ENCODE data around the gene CYP4F22. TPM values are rescaled to one million over a fixed set of nuclear protein-coding genes. Genes with fewer than 3 reads are reported as not detected.

Gene CYP4F22
- total RNA-seq, 5 donors from 2014 or later (not counting 1 experiment from before 2014, with no cell fraction given) = 0.73 to 1.6 (median 1.3) TPM

DNA sequence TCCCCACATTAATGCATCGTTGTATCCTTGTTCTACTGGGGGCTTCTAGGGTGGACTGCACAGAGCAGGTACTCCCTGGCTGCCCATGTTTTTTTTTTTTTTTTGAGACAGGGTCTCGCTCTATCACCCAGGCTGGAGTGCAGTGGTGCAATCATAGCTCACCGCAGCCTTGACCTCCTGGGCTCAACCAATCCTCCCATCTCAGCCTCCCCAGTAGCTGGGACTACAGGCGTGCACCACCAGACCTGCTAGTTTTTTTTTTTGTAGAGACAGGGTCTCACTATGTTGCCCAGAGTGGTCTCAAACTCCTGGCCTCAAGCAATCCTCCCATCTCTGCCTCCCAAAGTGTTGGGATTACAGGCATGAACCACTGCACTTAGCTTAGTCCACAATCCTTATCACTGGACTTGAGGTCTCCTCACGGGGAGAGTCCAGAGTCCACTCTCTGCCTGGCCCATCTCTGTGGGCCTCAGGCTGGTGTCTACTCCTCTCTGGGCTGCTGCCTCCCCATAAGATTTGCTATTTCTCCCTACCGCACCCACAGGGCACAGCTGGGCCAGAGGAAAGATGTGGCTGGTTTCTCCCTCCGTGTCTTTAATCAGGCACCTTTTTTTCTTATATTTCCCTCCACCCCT, 56.3 kb downstream of the CYP4F22 start:
- Mint-ChIP-seq H3K27me3 (peaks cover 22 to 41% of the 10 kb centered on the region in 2 donors), H3K36me3 (no peaks in the 10 kb centered on the region), H3K4me3 (no peak overlapping the region), H3K4me1 (no peaks in the 10 kb centered on the region), H3K27ac (no peak overlapping the region), H3K9me3 (no peaks in the 10 kb centered on the region)
- WGBS (ENCODE audit: insufficient coverage) = 63% methylated on average over 4 of the region's 7 CpGs
- no peak for DNase-seq
- POLR2A ChIA-PET = no interaction called here
- no peak overlapping the region for H3K27ac ChIP-seq (ENCODE audit: low read length)
- H3K4me1 ChIP-seq (ENCODE audit: control insufficient read depth in 1 of 2, extremely low read depth in 1 of 2, insufficient read depth in 2 of 2, low read length in 2 of 2) = no peaks in the 10 kb centered on the region
- CTCF ChIA-PET = no interaction called here
- ATAC-seq (replicated peaks in 1 of 4) = no peak
- no peaks in the 10 kb centered on the region for H3K36me3 ChIP-seq (ENCODE audit: control insufficient read depth in 2 of 2, extremely low read depth in 1 of 2, insufficient read depth in 1 of 2, low read length in 1 of 2)
- peaks cover 0 to 58% of the 10 kb centered on the region in 2 experiments for H3K27me3 ChIP-seq (replicated peaks in 1 of 2; ENCODE audit: control insufficient read depth in 2 of 2, extremely low read depth in 1 of 2, insufficient read depth in 2 of 2, low read length in 1 of 2)
- H3K4me3 ChIP-seq (ENCODE audit: control insufficient read depth in 1 of 2, extremely low read depth in 1 of 2, low read length in 1 of 2) = no peak overlapping the region
- H3K9me3 ChIP-seq = no peaks in the 10 kb centered on the region

DNA sequence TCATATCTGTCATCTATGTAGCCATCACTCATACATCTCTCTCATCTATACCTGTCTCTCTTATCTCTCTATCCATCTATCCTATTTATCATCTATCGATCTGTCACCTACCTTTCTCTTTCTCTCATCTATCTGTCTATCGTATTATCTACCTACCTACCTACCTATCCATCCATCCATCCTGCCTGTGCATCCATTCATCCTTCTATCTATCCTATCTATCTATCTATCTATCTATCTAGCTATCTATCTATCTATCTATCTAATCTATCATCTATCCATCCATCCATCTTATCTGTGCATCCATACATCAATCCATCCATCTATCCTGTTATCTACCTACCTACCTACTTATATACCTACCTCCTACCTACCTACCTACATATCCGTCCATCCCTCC, 62.1 kb downstream of the CYP4F22 start:
- no peak overlapping the region for H3K27ac ChIP-seq (ENCODE audit: low read length)
- H3K4me3 Mint-ChIP-seq = no peak overlapping the region
- no peak overlapping the region for H3K4me3 ChIP-seq (ENCODE audit: control insufficient read depth in 1 of 2, extremely low read depth in 1 of 2, low read length in 1 of 2)
- no peaks in the 10 kb centered on the region for H3K36me3 Mint-ChIP-seq
- peaks cover 38 to 50% of the 10 kb centered on the region in 2 donors for H3K27me3 Mint-ChIP-seq
- H3K27me3 ChIP-seq (replicated peaks in 1 of 2; ENCODE audit: control insufficient read depth in 2 of 2, extremely low read depth in 1 of 2, insufficient read depth in 2 of 2, low read length in 1 of 2) = peaks cover 0 to 44% of the 10 kb centered on the region in 2 experiments
- ChIA-PET CTCF (no interaction called here), POLR2A (interaction anchor here in 1 of 2 donors (0.7 kb wide), 1 partner anchor 415 kb away, joined by 4 read pairs; no protein-coding TSS in a partner anchor)
- WGBS (ENCODE audit: insufficient coverage) = 84% methylated on average over 3 of the region's 3 CpGs
- no peaks in the 10 kb centered on the region for H3K9me3 Mint-ChIP-seq
- no peak overlapping the region for H3K27ac Mint-ChIP-seq
- DNase-seq = no peak
- H3K4me1 Mint-ChIP-seq = no peaks in the 10 kb centered on the region
- no peaks in the 10 kb centered on the region for H3K36me3 ChIP-seq (ENCODE audit: control insufficient read depth in 2 of 2, extremely low read depth in 1 of 2, insufficient read depth in 1 of 2, low read length in 1 of 2)
- H3K9me3 ChIP-seq = no peaks in the 10 kb centered on the region
- no peak for ATAC-seq (replicated peaks in 1 of 4)
- no peaks in the 10 kb centered on the region for H3K4me1 ChIP-seq (ENCODE audit: control insufficient read depth in 1 of 2, extremely low read depth in 1 of 2, insufficient read depth in 2 of 2, low read length in 2 of 2)

DNA sequence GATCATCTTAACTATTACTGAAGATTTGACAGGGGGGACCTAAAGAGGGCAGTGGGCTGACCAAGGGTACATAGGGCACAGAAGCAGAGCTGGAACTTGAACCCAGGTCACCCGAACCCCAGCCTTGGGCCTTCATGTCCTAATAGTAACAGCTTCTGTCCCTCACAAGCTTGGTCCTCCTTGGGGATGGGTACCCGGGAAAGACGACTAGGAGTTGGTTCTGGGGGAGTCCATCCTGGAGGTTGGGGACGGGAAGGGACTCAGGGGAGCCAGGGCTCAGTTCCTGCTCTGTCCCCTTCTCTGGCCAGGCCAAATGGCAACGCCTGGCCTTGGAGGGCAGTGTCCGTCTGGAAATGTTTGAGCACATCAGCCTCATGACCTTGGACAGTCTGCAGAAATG, 67.1 kb downstream of the CYP4F22 start:
- Mint-ChIP-seq H3K9me3 (no peaks in the 10 kb centered on the region), H3K27me3 (peaks cover 18 to 22% of the 10 kb centered on the region in 2 donors), H3K27ac (no peak overlapping the region), H3K36me3 (no peaks in the 10 kb centered on the region), H3K4me3 (no peak overlapping the region), H3K4me1 (no peaks in the 10 kb centered on the region)
- H3K27ac ChIP-seq (ENCODE audit: low read length) = no peak overlapping the region
- H3K4me1 ChIP-seq (ENCODE audit: control insufficient read depth in 1 of 2, extremely low read depth in 1 of 2, insufficient read depth in 2 of 2, low read length in 2 of 2) = no peaks in the 10 kb centered on the region
- no peaks in the 10 kb centered on the region for H3K36me3 ChIP-seq (ENCODE audit: control insufficient read depth in 2 of 2, extremely low read depth in 1 of 2, insufficient read depth in 1 of 2, low read length in 1 of 2)
- WGBS (ENCODE audit: insufficient coverage) = 42% methylated on average over 5 of the region's 6 CpGs
- ChIA-PET POLR2A (no interaction called here), CTCF (no interaction called here)
- no peak for ATAC-seq (replicated peaks in 1 of 4)
- H3K4me3 ChIP-seq (ENCODE audit: control insufficient read depth in 1 of 2, extremely low read depth in 1 of 2, low read length in 1 of 2) = no peak overlapping the region
- no peak for DNase-seq
- H3K9me3 ChIP-seq = no peaks in the 10 kb centered on the region
- peaks cover 0 to 29% of the 10 kb centered on the region in 2 experiments for H3K27me3 ChIP-seq (replicated peaks in 1 of 2; ENCODE audit: control insufficient read depth in 2 of 2, extremely low read depth in 1 of 2, insufficient read depth in 2 of 2, low read length in 1 of 2)

DNA sequence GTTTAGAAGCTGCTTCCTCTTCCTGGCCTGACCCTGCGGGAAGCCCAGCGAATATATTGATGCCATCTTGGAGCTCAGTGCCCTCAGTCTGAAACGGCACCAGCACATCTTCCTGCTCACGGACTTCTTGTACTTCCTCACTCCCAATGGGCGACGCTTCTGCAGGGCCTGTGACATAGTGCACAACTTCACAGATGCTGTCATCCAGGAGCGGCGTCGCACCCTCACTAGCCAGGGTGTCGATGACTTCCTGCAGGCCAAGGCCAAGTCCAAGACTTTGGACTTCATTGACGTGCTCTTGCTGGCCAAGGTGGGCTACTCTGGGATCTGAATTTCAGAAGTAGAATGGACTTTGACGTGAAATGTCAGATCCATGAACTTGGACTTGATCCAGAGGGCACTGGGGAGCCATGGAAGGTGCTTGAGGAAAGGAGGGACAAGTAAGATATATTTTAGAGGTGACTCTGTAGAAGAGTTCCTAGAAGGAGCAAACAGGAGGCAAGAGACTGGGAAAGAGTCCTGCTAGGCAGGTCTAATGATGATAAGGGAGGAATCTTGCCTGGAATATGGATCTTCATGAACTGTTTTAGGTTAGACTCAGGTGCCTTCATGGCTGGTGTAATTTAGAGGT, 68.3 kb downstream of the CYP4F22 start:
- Mint-ChIP-seq H3K27me3 (peaks cover 18 to 20% of the 10 kb centered on the region in 2 donors), H3K9me3 (no peaks in the 10 kb centered on the region), H3K4me3 (no peak overlapping the region), H3K27ac (no peak overlapping the region), H3K36me3 (no peaks in the 10 kb centered on the region), H3K4me1 (no peaks in the 10 kb centered on the region)
- no peak overlapping the region for H3K27ac ChIP-seq (ENCODE audit: low read length)
- no peak for DNase-seq
- ATAC-seq (replicated peaks in 1 of 4) = no peak
- H3K36me3 ChIP-seq (ENCODE audit: control insufficient read depth in 2 of 2, extremely low read depth in 1 of 2, insufficient read depth in 1 of 2, low read length in 1 of 2) = no peaks in the 10 kb centered on the region
- ChIA-PET CTCF (interaction anchor here in 1 of 2 donors (0.7 kb wide), 1 partner anchor 38 kb away, joined by 3 read pairs; no protein-coding TSS in a partner anchor), POLR2A (no interaction called here)
- no peak overlapping the region for H3K4me3 ChIP-seq (ENCODE audit: control insufficient read depth in 1 of 2, extremely low read depth in 1 of 2, low read length in 1 of 2)
- no peaks in the 10 kb centered on the region for H3K4me1 ChIP-seq (ENCODE audit: control insufficient read depth in 1 of 2, extremely low read depth in 1 of 2, insufficient read depth in 2 of 2, low read length in 2 of 2)
- 63% methylated on average over 10 of the region's 12 CpGs for WGBS (ENCODE audit: insufficient coverage)
- H3K9me3 ChIP-seq = no peaks in the 10 kb centered on the region
- peaks cover 0 to 28% of the 10 kb centered on the region in 2 experiments for H3K27me3 ChIP-seq (replicated peaks in 1 of 2; ENCODE audit: control insufficient read depth in 2 of 2, extremely low read depth in 1 of 2, insufficient read depth in 2 of 2, low read length in 1 of 2)

DNA sequence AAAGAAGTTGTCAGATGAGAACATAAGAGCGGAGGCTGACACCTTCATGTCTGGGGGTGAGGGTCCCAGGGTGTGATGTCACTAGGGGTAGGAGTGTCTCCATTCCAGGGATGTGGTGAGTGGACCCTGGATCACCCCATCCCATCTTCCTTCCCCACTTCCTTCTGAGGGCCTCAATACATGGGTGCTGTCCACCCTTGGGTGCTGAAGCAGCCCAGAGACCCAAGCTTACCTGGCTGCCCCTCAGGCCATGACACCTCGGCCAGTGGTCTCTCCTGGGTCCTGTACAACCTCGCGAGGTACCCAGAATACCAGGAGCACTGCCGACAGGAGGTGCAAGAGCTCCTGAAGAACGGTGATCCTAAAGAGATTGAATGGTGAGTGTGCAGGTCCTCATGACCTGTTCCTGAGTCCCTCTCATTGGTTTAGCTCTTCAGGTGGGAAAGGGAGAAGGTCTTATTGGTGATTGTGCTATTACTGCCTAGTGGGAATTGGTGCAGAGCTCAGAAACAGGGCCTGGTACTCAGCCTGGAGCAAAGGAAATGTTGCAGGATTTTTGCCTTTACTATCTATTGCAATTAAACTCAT, 69.0 kb downstream of the CYP4F22 start:
- Histone ChIP-seq H3K36me3 (ENCODE audit: control insufficient read depth in 2 of 2, extremely low read depth in 1 of 2, insufficient read depth in 1 of 2, low read length in 1 of 2) (no peaks in the 10 kb centered on the region), H3K27me3 (replicated peaks in 1 of 2; ENCODE audit: control insufficient read depth in 2 of 2, extremely low read depth in 1 of 2, insufficient read depth in 2 of 2, low read length in 1 of 2) (peaks cover 0 to 26% of the 10 kb centered on the region in 2 experiments), H3K27ac (ENCODE audit: low read length) (no peak overlapping the region), H3K4me3 (ENCODE audit: control insufficient read depth in 1 of 2, extremely low read depth in 1 of 2, low read length in 1 of 2) (no peak overlapping the region), H3K9me3 (no peaks in the 10 kb centered on the region), H3K4me1 (ENCODE audit: control insufficient read depth in 1 of 2, extremely low read depth in 1 of 2, insufficient read depth in 2 of 2, low read length in 2 of 2) (no peaks in the 10 kb centered on the region)
- Mint-ChIP-seq H3K9me3 (no peaks in the 10 kb centered on the region), H3K36me3 (no peaks in the 10 kb centered on the region), H3K27ac (no peak overlapping the region), H3K4me1 (no peaks in the 10 kb centered on the region), H3K4me3 (no peak overlapping the region), H3K27me3 (peaks cover 13 to 15% of the 10 kb centered on the region in 2 donors)
- DNase-seq (no peak), ATAC-seq (replicated peaks in 1 of 4) (no peak)
- ChIA-PET POLR2A (no interaction called here), CTCF (interaction anchor here in 1 of 2 donors (0.7 kb wide), 1 partner anchor 39 kb away, joined by 3 read pairs; no protein-coding TSS in a partner anchor)
- 82% methylated on average over 5 of the region's 6 CpGs for WGBS (ENCODE audit: insufficient coverage)

DNA sequence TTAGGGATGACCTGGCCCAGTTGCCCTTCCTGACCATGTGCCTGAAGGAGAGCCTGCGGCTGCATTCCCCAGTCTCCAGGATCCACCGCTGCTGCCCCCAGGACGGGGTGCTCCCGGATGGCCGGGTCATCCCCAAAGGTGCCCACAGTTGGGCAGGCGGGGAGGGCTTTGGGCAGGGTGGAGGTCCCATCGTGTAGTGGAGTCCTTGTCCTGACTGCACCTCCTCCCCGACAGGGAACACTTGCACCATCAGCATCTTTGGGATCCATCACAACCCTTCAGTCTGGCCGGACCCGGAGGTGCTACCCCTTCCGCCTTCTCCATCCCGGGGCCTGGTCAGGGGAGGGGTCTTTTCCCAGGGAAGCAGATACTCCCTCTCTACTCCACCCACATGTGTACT, 75.0 kb downstream of the CYP4F22 start:
- WGBS (ENCODE audit: insufficient coverage) = 84% methylated on average over 4 of the region's 12 CpGs
- no peaks in the 10 kb centered on the region for H3K36me3 Mint-ChIP-seq
- H3K4me1 ChIP-seq (ENCODE audit: control insufficient read depth in 1 of 2, extremely low read depth in 1 of 2, insufficient read depth in 2 of 2, low read length in 2 of 2) = peaks cover 0 to 8% of the 10 kb centered on the region in 2 experiments
- ChIA-PET POLR2A (no interaction called here), CTCF (no interaction called here)
- peaks cover 3 to 6% (median 3%) of the 10 kb centered on the region in 3 donors for H3K4me1 Mint-ChIP-seq
- no peak for ATAC-seq (replicated peaks in 1 of 4)
- H3K27ac ChIP-seq (ENCODE audit: low read length) = no peak overlapping the region
- peaks cover 19 to 29% of the 10 kb centered on the region in 2 donors for H3K27me3 Mint-ChIP-seq
- no peaks in the 10 kb centered on the region for H3K9me3 Mint-ChIP-seq
- H3K27me3 ChIP-seq (replicated peaks in 1 of 2; ENCODE audit: control insufficient read depth in 2 of 2, extremely low read depth in 1 of 2, insufficient read depth in 2 of 2, low read length in 1 of 2) = peaks cover 0 to 33% of the 10 kb centered on the region in 2 experiments
- H3K4me3 ChIP-seq (ENCODE audit: control insufficient read depth in 1 of 2, extremely low read depth in 1 of 2, low read length in 1 of 2) = no peak overlapping the region
- no peak for DNase-seq
- H3K27ac Mint-ChIP-seq = no peak overlapping the region
- no peak overlapping the region for H3K4me3 Mint-ChIP-seq
- H3K9me3 ChIP-seq = no peaks in the 10 kb centered on the region
- no peaks in the 10 kb centered on the region for H3K36me3 ChIP-seq (ENCODE audit: control insufficient read depth in 2 of 2, extremely low read depth in 1 of 2, insufficient read depth in 1 of 2, low read length in 1 of 2)

Measured in T-cell (primary cell).